Measurements from ENCODE around the gene ABCG4. TPM values are rescaled to one million over a fixed set of nuclear protein-coding genes. Genes with fewer than 3 reads are reported as not detected.

The ABCG4 gene
- total and polyA plus RNA-seq, 2 of the 8 experiments (the other 6 are each of a cell fraction or from before 2014, with no cell fraction given), result 1.8 to 2.3 TPM

- H3K14ac ChIP-seq (ENCODE audit: insufficient read length), result no peak overlapping the region
- H3K36me3 ChIP-seq (ENCODE audit: control insufficient read depth in 2 of 4, insufficient read depth in 4 of 4, low read length in 3 of 4), result no peaks in the 10 kb centered on the region
- no peak overlapping the region for H3K23ac ChIP-seq (ENCODE audit: insufficient read length)
- no peak overlapping the region for H4K91ac ChIP-seq (replicated peaks; ENCODE audit: insufficient read length, low read length)
- H2AFZ ChIP-seq (ENCODE audit: low read length), result no peak overlapping the region
- no peaks in the 10 kb centered on the region for H4K20me1 ChIP-seq (replicated peaks in 1 of 2; ENCODE audit: control insufficient read depth in 1 of 2, insufficient read depth in 2 of 2, low read length in 2 of 2)
- peaks cover 0 to 7% (median 4%) of the 10 kb centered on the region in 4 experiments; a peak in 5 of 7 replicates for H3K4me1 ChIP-seq (replicated peaks in 1 of 4; ENCODE audit: control insufficient read depth in 3 of 4, insufficient read depth in 4 of 4, low read length in 3 of 4)
- no peak overlapping the region for H2AK5ac ChIP-seq (ENCODE audit: low read depth, low read length)
- H3K18ac ChIP-seq (ENCODE audit: extremely low read depth, low read length), result no peak overlapping the region
- peaks cover 8% of the 10 kb centered on the region; the same call in 1 of the 2 replicates for H3K23me2 ChIP-seq (ENCODE audit: low read depth, low read length)
- no peak overlapping the region for H2BK15ac ChIP-seq (ENCODE audit: low read length)
- no peak for DNase-seq (ENCODE audit: low read depth in 1 of 2, low spot score in 2 of 2)
- CTCF ChIA-PET (ENCODE audit: partially characterized antibody), result interaction anchor here (0.6 to 23.6 kb wide), 13 partner anchors 11 to 208 kb away, joined by 3 to 389 read pairs (median 5); partner anchors contain the start of genes C1QTNF5, CBL, NHERF4 and NLRX1
- POLR2A ChIA-PET (ENCODE audit: partially characterized antibody), result interaction anchor here (1.1 to 7.7 kb wide), 3 partner anchors 9 to 32 kb away, joined by 3 to 58 read pairs (median 8); partner anchors contain the start of genes HINFP and NLRX1
- no peak overlapping the region for H3K27ac ChIP-seq (ENCODE audit: low read depth, low read length)
- no peak overlapping the region for H2BK5ac ChIP-seq (ENCODE audit: low read depth, low read length)
- no peak overlapping the region for H4K5ac ChIP-seq (ENCODE audit: insufficient read length, low read depth, low read length)
- no peak for FAIRE-seq
- WGBS, 2 experiments (ENCODE audit: extremely low coverage in 1 of 2, insufficient coverage in 1 of 2, insufficient read length in 1 of 2, insufficient replicate concordance in 2 of 2, low coverage in 1 of 2, low lambda C conversion rate in 2 of 2, missing lambda C conversion rate in 1 of 2), result 95% methylated on average over 6 of the region's 6 CpGs; no CpG with 5 or more reads in 1 of the 2 experiments
- H2BK120ac ChIP-seq (replicated peaks; ENCODE audit: low read depth, low read length), result no peak overlapping the region
- H3K79me2 ChIP-seq (ENCODE audit: control insufficient read depth in 1 of 2, insufficient read depth in 2 of 2, low read length in 2 of 2), result no peaks in the 10 kb centered on the region
- no peaks in the 10 kb centered on the region for H3K9me3 ChIP-seq (ENCODE audit: insufficient read depth in 2 of 2, low read depth in 1 of 2, low read length in 1 of 2)
- no peak overlapping the region for H3K9ac ChIP-seq (replicated peaks in 1 of 4; ENCODE audit: extremely low read depth in 1 of 4, low read depth in 3 of 4, low read length in 3 of 4)
- H2BK20ac ChIP-seq (ENCODE audit: low read length), result no peak overlapping the region
- H3K4me2 ChIP-seq (ENCODE audit: insufficient read depth in 1 of 2, low read depth in 2 of 2, low read length in 2 of 2), result no peak overlapping the region
- H3K79me1 ChIP-seq (ENCODE audit: low read depth, low read length), result no peaks in the 10 kb centered on the region
- no peak overlapping the region for H3K4me3 ChIP-seq (ENCODE audit: extremely low read depth in 1 of 4, insufficient read depth in 2 of 4, low read depth in 3 of 4, low read length in 4 of 4)
- H3K27me3 ChIP-seq (replicated peaks in 1 of 4; ENCODE audit: control insufficient read depth in 3 of 4, extremely low read depth in 1 of 4, insufficient read depth in 3 of 4, low read length in 3 of 4), result peaks cover 8 to 22% (median 16%) of the 10 kb centered on the region in 4 experiments
- no peak overlapping the region for H3K4ac ChIP-seq (replicated peaks; ENCODE audit: insufficient read length, low read depth, low read length)
- no peak overlapping the region for H2BK12ac ChIP-seq (ENCODE audit: low read depth, low read length)
- no peak overlapping the region for H4K8ac ChIP-seq (ENCODE audit: extremely low read depth, insufficient read depth, low read length)
- no peak overlapping the region for H3K56ac ChIP-seq (replicated peaks; ENCODE audit: insufficient read length, low read depth, low read length)
- TF ChIP-seq RAD21 (IDR thresholded peaks at IDR 0.05 in 1 of 2, conservative IDR thresholded peaks at IDR 0.05 in 1 of 2; ENCODE audit: low read depth in 2 of 2, low read length in 2 of 2), result no peak
- TF ChIP-seq SP4 (IDR thresholded peaks at IDR 0.05; ENCODE audit: low read length), result no peak
- TF ChIP-seq POLR2AphosphoS5 (IDR thresholded peaks at IDR 0.05; ENCODE audit: low read depth, low read length), result no peak
- TF ChIP-seq EP300 (IDR thresholded peaks at IDR 0.05; ENCODE audit: borderline replicate concordance in 1 of 2, low read depth in 2 of 2, low read length in 2 of 2), result no peak
- no peak for TF ChIP-seq CTCF (IDR thresholded peaks at IDR 0.05; ENCODE audit: control extremely low read depth in 1 of 3, insufficient read depth in 1 of 3, low read depth in 1 of 3, low read length in 3 of 3)
- TF ChIP-seq NRF1 (IDR thresholded peaks at IDR 0.05; ENCODE audit: low read depth, low read length), result no peak
- no peak for TF ChIP-seq SAP30 (IDR thresholded peaks at IDR 0.05; ENCODE audit: insufficient read depth, insufficient replicate concordance, low read length)
- TF ChIP-seq ATF2 (IDR thresholded peaks at IDR 0.05; ENCODE audit: low read length), result no peak
- no peak for TF ChIP-seq CEBPB (IDR thresholded peaks at IDR 0.05; ENCODE audit: low read depth, low read length)
Observed at GRCh38 chr11:119154178-119154577, 5.3 kb downstream of the ABCG4 start.

Measured in H1 (cell line).